Panc1 (cell line): Measurements from ENCODE around the gene FCMR. TPM values are rescaled to one million over a fixed set of nuclear protein-coding genes. Genes with fewer than 3 reads are reported as not detected.

Experiments used
- ATAC-seq: fragments of 200-7000 bp; cut with Tn5 transposase; 2 replicates; pipeline ENCODE4 v1.9.1; 2020; ENCODE audit warnings: mild to moderate bottlenecking, moderate library complexity
- BruUV-seq: library from RNA; stranded (reverse); fragments of 400-500 nt; replicated peaks from 2 replicates; lab custom pipeline; 2021; lab: Mats Ljungman, UMichigan
- CTCF ChIA-PET: fragments of 300-600 bp; sonication (Branson Sonifier 250); formaldehyde crosslinking; loops from one replicate; lab custom pipeline; 2022; ENCODE audit warnings: antibody characterized with exemption; lab: Charles Lee
- POLR2A ChIA-PET: fragments of 300-600 bp; sonication (Branson Sonifier 250); formaldehyde crosslinking; loops from one replicate; lab custom pipeline; 2022; ENCODE audit warnings: antibody characterized with exemption; lab: Charles Lee
- DNase-seq: peaks from one replicate; pipeline ENCODE4 v3.0.0-alpha.2; 2010; ENCODE audit warnings: low read depth, low spot score
- H3K27ac ChIP-seq: 2 replicates; pipeline ENCODE4 v1.5.1; 2011; ENCODE audit warnings: mild to moderate bottlenecking, low read length, inconsistent platforms
- H3K27me3 ChIP-seq: fragments of 200-500 bp; sonication (Bioruptor generic); 2 replicates; pipeline ENCODE4 v1.6.0; 2014; ENCODE audit warnings: low read length, inconsistent platforms; ENCODE audit not compliant: control insufficient read depth, insufficient read depth
- H3K36me3 ChIP-seq: fragments of 200-500 bp; sonication (Bioruptor generic); 2 replicates; pipeline ENCODE4 v1.5.1; 2014; ENCODE audit warnings: inconsistent platforms, mild to moderate bottlenecking, low read length, moderate library complexity; ENCODE audit not compliant: control insufficient read depth, insufficient read depth
- H3K4me1 ChIP-seq: 2 replicates; pipeline ENCODE4 v1.5.1; 2011; ENCODE audit warnings: inconsistent platforms, mild to moderate bottlenecking, low read length, moderate library complexity; ENCODE audit not compliant: control insufficient read depth, insufficient read depth
- H3K4me3 ChIP-seq, 2 experiments: 2 replicates each; pipeline ENCODE4 v1.5.1; 2011 to 2012; ENCODE audit warnings: low read depth in 2 of 2, low read length in 2 of 2, mild to moderate bottlenecking in 2 of 2, inconsistent platforms in 1 of 2, moderate library complexity in 1 of 2
- H3K9me3 ChIP-seq: fragments of 200-500 bp; sonication (Bioruptor generic); 2 replicates; pipeline ENCODE4 v1.5.1; 2014; ENCODE audit warnings: low read depth, mild to moderate bottlenecking, inconsistent platforms, low read length, moderate library complexity; ENCODE audit not compliant: control insufficient read depth, insufficient read depth
- CTCF ChIP-seq: fragments of 450-650 bp; IDR thresholded peaks from 2 replicates; pipeline ENCODE4 v1.5.1; 2017; ENCODE audit warnings: mild to moderate bottlenecking
- POLR2AphosphoS5 ChIP-seq: IDR thresholded peaks from 2 replicates; pipeline ENCODE4 v1.6.1; 2012; ENCODE audit warnings: mild to moderate bottlenecking, low read depth, low read length, moderate library complexity
- SIN3A ChIP-seq: IDR thresholded peaks from 2 replicates; pipeline ENCODE4 v1.6.1; 2012; ENCODE audit warnings: low read depth, mild to moderate bottlenecking, low read length, moderate library complexity, borderline replicate concordance; ENCODE audit not compliant: insufficient read depth
- TCF7L2 ChIP-seq: IDR thresholded peaks from 2 replicates; pipeline ENCODE4 v1.6.1; 2011; ENCODE audit warnings: mild to moderate bottlenecking, low read depth, low read length, inconsistent platforms
- in situ Hi-C: cut with HindIII; loops from 2 replicates; pipeline ENCODE4 v1.10.0; 2016; ENCODE audit warnings: low sequenced_read_pairs, low pct_unique_long_range_greater_than_20kb
- intact Hi-C: fragments of 100-400 bp; cut with micrococcal nuclease; formaldehyde crosslinking; loops from one replicate; pipeline ENCODE4 v1.10.0; 2022; ENCODE audit not compliant: unreplicated experiment
- total RNA-seq: library from RNA; stranded (reverse); gene quantifications from one replicate; pipeline ENCODE4 v1.2.1, GENCODE V29; 2021; ENCODE audit not compliant: unreplicated experiment
- TF ChIP-seq, protein P1 (sequence below), 2 experiments: IDR thresholded peaks; 2 replicates each; pipeline ENCODE4 v1.6.1; 2011 to 2012; ENCODE audit warnings: low read depth in 2 of 2, control low read depth in 1 of 2, low read length in 1 of 2, mild to moderate bottlenecking in 1 of 2, moderate library complexity in 1 of 2; ENCODE audit not compliant: insufficient read depth in 1 of 2

FCMR gene
- total RNA-seq, 1 experiment from 2014 or later: 0.41 TPM

- no TSS peak for BruUV-seq
- H3K4me3 ChIP-seq: no peak overlapping the region
Measured at GRCh38 chr1:206883160-206883559, 38.6 kb downstream of the FCMR start.

GRCh38 chr1:206882555-206882954 lies 39.2 kb downstream of the FCMR start:
- Histone ChIP-seq H3K9me3 (no peaks in the 10 kb centered on the region; the same call in 1 of the 2 replicates), H3K27me3 (peaks cover 9% of the 10 kb centered on the region; the same call in 1 of the 2 replicates), H3K4me1 (no peaks in the 10 kb centered on the region), H3K27ac (no peak overlapping the region), H3K4me3 (no peak overlapping the region), H3K36me3 (no peaks in the 10 kb centered on the region)
- in situ Hi-C loops: no loop called here
- intact Hi-C loops: no loop called here
- TF ChIP-seq POLR2AphosphoS5: no peak
- ChIA-PET POLR2A (no interaction called here), CTCF (no interaction called here)
- ATAC-seq (no peak), DNase-seq (no peak)
- BruUV-seq: no TSS peak

More at GRCh38 chr1:206883160-206883559, 38.6 kb downstream of the FCMR start:
- no peaks in the 10 kb centered on the region for H3K36me3 ChIP-seq
- H3K27ac ChIP-seq: no peak overlapping the region
- DNase-seq (no peak), ATAC-seq (no peak)
- intact Hi-C loops (no loop called here), in situ Hi-C loops (no loop called here)
- no peaks in the 10 kb centered on the region for H3K4me1 ChIP-seq
- ChIA-PET POLR2A (no interaction called here), CTCF (no interaction called here)
- no peaks in the 10 kb centered on the region; the same call in 1 of the 2 replicates for H3K9me3 ChIP-seq
- peaks cover 9% of the 10 kb centered on the region; the same call in 1 of the 2 replicates for H3K27me3 ChIP-seq
- TF ChIP-seq POLR2AphosphoS5 (no peak), SIN3A (no peak), TCF7L2 (no peak), CTCF (no peak)
- TF ChIP-seq, protein P1, sequence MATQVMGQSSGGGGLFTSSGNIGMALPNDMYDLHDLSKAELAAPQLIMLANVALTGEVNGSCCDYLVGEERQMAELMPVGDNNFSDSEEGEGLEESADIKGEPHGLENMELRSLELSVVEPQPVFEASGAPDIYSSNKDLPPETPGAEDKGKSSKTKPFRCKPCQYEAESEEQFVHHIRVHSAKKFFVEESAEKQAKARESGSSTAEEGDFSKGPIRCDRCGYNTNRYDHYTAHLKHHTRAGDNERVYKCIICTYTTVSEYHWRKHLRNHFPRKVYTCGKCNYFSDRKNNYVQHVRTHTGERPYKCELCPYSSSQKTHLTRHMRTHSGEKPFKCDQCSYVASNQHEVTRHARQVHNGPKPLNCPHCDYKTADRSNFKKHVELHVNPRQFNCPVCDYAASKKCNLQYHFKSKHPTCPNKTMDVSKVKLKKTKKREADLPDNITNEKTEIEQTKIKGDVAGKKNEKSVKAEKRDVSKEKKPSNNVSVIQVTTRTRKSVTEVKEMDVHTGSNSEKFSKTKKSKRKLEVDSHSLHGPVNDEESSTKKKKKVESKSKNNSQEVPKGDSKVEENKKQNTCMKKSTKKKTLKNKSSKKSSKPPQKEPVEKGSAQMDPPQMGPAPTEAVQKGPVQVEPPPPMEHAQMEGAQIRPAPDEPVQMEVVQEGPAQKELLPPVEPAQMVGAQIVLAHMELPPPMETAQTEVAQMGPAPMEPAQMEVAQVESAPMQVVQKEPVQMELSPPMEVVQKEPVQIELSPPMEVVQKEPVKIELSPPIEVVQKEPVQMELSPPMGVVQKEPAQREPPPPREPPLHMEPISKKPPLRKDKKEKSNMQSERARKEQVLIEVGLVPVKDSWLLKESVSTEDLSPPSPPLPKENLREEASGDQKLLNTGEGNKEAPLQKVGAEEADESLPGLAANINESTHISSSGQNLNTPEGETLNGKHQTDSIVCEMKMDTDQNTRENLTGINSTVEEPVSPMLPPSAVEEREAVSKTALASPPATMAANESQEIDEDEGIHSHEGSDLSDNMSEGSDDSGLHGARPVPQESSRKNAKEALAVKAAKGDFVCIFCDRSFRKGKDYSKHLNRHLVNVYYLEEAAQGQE (IDR thresholded peaks at IDR 0.05; ENCODE audit: insufficient read depth in 1 of 2, low read depth in 2 of 2, low read length in 1 of 2): no peak

DNA sequence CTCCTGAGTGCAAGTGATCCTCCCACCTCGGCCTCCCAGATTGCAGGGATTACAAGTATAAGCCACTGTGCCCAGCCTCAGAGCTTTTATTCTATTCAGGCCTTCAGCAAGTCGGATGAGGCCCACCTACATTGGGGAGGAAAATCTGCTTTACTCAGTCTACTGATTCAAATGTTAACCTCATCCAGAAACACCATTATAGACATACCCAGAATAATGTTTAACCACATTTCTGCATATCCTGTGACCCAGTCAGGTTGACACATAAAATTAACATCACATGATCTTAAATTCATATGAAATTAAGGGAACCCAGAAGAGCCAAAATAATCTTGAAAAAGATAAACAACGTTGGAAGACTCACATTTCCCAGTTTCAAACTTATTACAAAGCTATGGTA lies 41.4 kb downstream of the FCMR start:
- no peak for DNase-seq
- no peak for ATAC-seq
- Histone ChIP-seq H3K36me3 (no peaks in the 10 kb centered on the region), H3K4me3 (no peak overlapping the region), H3K27me3 (peaks cover 6% of the 10 kb centered on the region; the same call in 1 of the 2 replicates), H3K9me3 (peaks cover 5% of the 10 kb centered on the region; the same call in 1 of the 2 replicates), H3K4me1 (no peaks in the 10 kb centered on the region), H3K27ac (no peak overlapping the region)
- intact Hi-C loops: no loop called here
- BruUV-seq: no TSS peak
- TF ChIP-seq TCF7L2 (no peak), SIN3A (no peak), CTCF (no peak)
- TF ChIP-seq, protein P1 (IDR thresholded peaks at IDR 0.05; ENCODE audit: insufficient read depth in 1 of 2, low read depth in 2 of 2, low read length in 1 of 2): no peak
- ChIA-PET CTCF (no interaction called here), POLR2A (no interaction called here)
- in situ Hi-C loops: no loop called here
